Measurements from ENCODE around the gene PIWIL4.

DNA sequence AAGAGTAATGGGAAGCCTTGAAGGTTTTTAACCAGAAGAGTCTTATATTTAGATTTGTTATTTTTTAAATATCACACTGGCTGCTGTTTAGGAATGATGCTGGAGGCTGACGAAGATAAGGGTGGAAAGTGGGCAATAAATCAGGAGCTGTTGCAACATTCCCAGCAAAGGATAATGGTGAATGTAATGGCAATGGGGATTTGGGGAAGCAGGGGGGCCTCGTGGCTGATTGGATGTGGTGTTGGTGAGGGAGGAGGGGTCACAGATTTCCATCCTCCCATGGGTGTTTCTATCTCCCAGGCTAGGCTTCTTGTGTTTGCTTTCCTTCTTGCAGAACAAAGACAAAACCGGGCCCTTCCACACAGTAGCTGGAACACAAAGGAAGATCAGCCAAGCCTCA is 80.8 kb downstream of the PIWIL4 start:
- TF ChIP-seq, protein P1, sequence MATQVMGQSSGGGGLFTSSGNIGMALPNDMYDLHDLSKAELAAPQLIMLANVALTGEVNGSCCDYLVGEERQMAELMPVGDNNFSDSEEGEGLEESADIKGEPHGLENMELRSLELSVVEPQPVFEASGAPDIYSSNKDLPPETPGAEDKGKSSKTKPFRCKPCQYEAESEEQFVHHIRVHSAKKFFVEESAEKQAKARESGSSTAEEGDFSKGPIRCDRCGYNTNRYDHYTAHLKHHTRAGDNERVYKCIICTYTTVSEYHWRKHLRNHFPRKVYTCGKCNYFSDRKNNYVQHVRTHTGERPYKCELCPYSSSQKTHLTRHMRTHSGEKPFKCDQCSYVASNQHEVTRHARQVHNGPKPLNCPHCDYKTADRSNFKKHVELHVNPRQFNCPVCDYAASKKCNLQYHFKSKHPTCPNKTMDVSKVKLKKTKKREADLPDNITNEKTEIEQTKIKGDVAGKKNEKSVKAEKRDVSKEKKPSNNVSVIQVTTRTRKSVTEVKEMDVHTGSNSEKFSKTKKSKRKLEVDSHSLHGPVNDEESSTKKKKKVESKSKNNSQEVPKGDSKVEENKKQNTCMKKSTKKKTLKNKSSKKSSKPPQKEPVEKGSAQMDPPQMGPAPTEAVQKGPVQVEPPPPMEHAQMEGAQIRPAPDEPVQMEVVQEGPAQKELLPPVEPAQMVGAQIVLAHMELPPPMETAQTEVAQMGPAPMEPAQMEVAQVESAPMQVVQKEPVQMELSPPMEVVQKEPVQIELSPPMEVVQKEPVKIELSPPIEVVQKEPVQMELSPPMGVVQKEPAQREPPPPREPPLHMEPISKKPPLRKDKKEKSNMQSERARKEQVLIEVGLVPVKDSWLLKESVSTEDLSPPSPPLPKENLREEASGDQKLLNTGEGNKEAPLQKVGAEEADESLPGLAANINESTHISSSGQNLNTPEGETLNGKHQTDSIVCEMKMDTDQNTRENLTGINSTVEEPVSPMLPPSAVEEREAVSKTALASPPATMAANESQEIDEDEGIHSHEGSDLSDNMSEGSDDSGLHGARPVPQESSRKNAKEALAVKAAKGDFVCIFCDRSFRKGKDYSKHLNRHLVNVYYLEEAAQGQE (IDR thresholded peaks at IDR 0.05; ENCODE audit: borderline replicate concordance): no peak
- TF ChIP-seq, protein P2, sequence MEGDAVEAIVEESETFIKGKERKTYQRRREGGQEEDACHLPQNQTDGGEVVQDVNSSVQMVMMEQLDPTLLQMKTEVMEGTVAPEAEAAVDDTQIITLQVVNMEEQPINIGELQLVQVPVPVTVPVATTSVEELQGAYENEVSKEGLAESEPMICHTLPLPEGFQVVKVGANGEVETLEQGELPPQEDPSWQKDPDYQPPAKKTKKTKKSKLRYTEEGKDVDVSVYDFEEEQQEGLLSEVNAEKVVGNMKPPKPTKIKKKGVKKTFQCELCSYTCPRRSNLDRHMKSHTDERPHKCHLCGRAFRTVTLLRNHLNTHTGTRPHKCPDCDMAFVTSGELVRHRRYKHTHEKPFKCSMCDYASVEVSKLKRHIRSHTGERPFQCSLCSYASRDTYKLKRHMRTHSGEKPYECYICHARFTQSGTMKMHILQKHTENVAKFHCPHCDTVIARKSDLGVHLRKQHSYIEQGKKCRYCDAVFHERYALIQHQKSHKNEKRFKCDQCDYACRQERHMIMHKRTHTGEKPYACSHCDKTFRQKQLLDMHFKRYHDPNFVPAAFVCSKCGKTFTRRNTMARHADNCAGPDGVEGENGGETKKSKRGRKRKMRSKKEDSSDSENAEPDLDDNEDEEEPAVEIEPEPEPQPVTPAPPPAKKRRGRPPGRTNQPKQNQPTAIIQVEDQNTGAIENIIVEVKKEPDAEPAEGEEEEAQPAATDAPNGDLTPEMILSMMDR (IDR thresholded peaks at IDR 0.05; ENCODE audit: poor library complexity, severe bottlenecking): no peak
- no peak for TF ChIP-seq EP300 (conservative IDR thresholded peaks at IDR 0.05; ENCODE audit: poor library complexity, severe bottlenecking)
- no peak for TF ChIP-seq SMC3 (conservative IDR thresholded peaks at IDR 0.05; ENCODE audit: poor library complexity)
- no peak for TF ChIP-seq RAD21 (conservative IDR thresholded peaks at IDR 0.05)
- no peak for TF ChIP-seq POLR2AphosphoS5 (IDR thresholded peaks at IDR 0.05)
- TF ChIP-seq EZH2 (IDR thresholded peaks at IDR 0.05; ENCODE audit: borderline replicate concordance, insufficient read depth, low read length, poor library complexity, severe bottlenecking): no peak
